Tibial nerve (tissue), 4 donors: ENCODE measurements around the gene ZNF837. TPM values are rescaled to one million over a fixed set of nuclear protein-coding genes. Genes with fewer than 3 reads are reported as not detected.

Source experiments
- DNase-seq, 2 donors: peaks; one replicate each; pipeline ENCODE4 v3.0.0-alpha.2; 2019; ENCODE audit warnings: low spot score in 2 of 2
- H3K27ac ChIP-seq, 4 donors: fragments of 200-600 bp; sonication (generic) in 3 of 4; one replicate each; pipeline ENCODE4 v1.5.1; 2017 to 2019; ENCODE audit warnings: mild to moderate bottlenecking in 1 of 4
- H3K27me3 ChIP-seq, 2 donors: fragments of 200-600 bp; sonication (generic) in 1 of 2; one replicate each; pipeline versions ENCODE4 v1.5.1 to v1.6.0; 2017 to 2019
- H3K36me3 ChIP-seq, 3 donors: fragments of 200-600 bp; sonication (generic); one replicate each; pipeline ENCODE4 v1.5.1; 2018 to 2019
- H3K4me1 ChIP-seq, 4 donors: fragments of 200-600 bp; sonication (generic) in 3 of 4; one replicate each; pipeline ENCODE4 v1.5.1; 2017 to 2019
- H3K4me3 ChIP-seq, 4 donors: fragments of 200-600 bp; sonication (generic) in 3 of 4; one replicate each; pipeline ENCODE4 v1.5.1; 2017 to 2019; ENCODE audit warnings: mild to moderate bottlenecking in 1 of 4, moderate library complexity in 1 of 4
- H3K9me3 ChIP-seq, 4 donors: fragments of 200-600 bp; sonication (generic) in 3 of 4; one replicate each; pipeline ENCODE4 v1.5.1; 2017 to 2019
- EP300 ChIP-seq, 2 donors: sonication (generic); formaldehyde crosslinking; IDR thresholded peaks; one replicate each; pipeline ENCODE4 v1.6.1; 2017; ENCODE audit warnings: antibody characterized with exemption in 2 of 2, mild to moderate bottlenecking in 1 of 2
- POLR2A ChIP-seq, 2 donors: fragments of 450-650 bp; IDR thresholded peaks; one replicate each; pipeline ENCODE4 v1.6.1; 2017; ENCODE audit warnings: antibody characterized with exemption in 2 of 2, mild to moderate bottlenecking in 2 of 2, moderate library complexity in 2 of 2
- WGBS, 2 donors: methylation state at CpG; one replicate each; pipeline ENCODE4 v1.1.5; 2018; 5-methylcytosine and 5-hydroxymethylcytosine counted together
- total RNA-seq, 4 donors: library from RNA; depleted of rRNA; stranded (reverse); fragments of >200 nt; gene quantifications; one replicate each; pipeline ENCODE4 v1.1.0, GENCODE V29; 2016
- TF ChIP-seq, protein P1 (sequence below), 5 experiments: fragments of 200-600 bp in 3 of 5; fragments of 450-650 bp in 2 of 5; sonication (generic) in 3 of 5; IDR thresholded peaks; one replicate each; pipeline ENCODE4 v1.5.1; 2016 to 2019; ENCODE audit warnings: antibody characterized with exemption in 5 of 5, mild to moderate bottlenecking in 3 of 5, moderate library complexity in 2 of 5

Gene ZNF837
- total RNA-seq: 1 to 10 TPM; 1.3 to 6.9 (median 2.6) TPM

DNA sequence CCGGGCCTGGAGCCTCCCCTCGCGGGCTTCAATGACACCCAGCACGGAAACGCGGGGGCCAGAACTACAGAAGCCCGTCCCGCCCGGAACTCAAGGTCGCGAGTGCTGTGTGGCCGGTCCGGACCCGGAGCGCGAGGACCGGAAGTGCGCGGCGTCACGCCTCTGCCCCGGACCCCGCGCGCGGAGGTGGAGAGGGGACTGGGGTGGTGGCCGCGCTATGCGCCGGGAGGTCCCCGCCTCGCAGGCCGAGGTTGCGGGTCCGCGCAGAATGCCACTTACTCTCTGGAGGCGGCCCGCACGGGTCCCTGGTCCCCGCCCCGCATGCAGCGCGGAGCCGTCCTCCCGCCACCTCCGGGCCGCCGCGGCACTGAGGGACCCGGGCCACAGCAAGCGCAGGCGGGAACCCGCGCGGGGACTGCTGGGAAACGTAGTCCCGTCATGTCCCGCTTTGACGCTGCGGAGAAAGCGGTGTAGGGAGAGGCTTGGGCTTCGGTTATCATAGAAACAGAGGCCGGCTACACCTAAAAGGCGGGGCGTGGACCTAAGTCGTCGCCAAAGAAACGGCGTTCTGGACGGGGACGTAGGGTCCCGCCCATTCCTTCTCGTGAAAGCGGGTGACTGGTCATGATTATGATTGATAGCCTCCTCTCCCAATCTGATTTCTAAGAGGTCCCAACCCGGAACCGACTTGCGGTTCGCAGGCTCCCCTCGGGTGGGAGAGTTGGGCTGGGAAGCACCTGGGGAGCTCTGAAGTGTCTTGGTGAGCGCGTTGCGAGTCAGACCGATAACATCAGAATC lies at the start of gene ZNF837:
Gene ZNF837, minus strand, starts transcription at position 369 of the 798 bp plus-strand sequence. CDS start 11,698 bp downstream, outside the sequence.
- peak; percentile 96 to 97 for DNase-seq
- peak within 1 kb of the TSS; percentile 83 to 96 (median 94) for H3K27ac ChIP-seq
- peak within 1 kb of the TSS; percentile 46 to 93 (median 79) for H3K4me3 ChIP-seq
- H3K36me3 ChIP-seq: no peaks in the 10 kb centered on the region
- peaks cover 0 to 43% (median 26%) of the 10 kb centered on the region in 4 donors for H3K4me1 ChIP-seq
- no peaks in the 10 kb centered on the region for H3K27me3 ChIP-seq
- 0 to 1% methylated on average over 24 to 66 of the region's 83 CpGs for WGBS, 2 donors
- TF ChIP-seq, protein P1, sequence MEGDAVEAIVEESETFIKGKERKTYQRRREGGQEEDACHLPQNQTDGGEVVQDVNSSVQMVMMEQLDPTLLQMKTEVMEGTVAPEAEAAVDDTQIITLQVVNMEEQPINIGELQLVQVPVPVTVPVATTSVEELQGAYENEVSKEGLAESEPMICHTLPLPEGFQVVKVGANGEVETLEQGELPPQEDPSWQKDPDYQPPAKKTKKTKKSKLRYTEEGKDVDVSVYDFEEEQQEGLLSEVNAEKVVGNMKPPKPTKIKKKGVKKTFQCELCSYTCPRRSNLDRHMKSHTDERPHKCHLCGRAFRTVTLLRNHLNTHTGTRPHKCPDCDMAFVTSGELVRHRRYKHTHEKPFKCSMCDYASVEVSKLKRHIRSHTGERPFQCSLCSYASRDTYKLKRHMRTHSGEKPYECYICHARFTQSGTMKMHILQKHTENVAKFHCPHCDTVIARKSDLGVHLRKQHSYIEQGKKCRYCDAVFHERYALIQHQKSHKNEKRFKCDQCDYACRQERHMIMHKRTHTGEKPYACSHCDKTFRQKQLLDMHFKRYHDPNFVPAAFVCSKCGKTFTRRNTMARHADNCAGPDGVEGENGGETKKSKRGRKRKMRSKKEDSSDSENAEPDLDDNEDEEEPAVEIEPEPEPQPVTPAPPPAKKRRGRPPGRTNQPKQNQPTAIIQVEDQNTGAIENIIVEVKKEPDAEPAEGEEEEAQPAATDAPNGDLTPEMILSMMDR (IDR thresholded peaks at IDR 0.05): peak in 2 of 5 experiments; percentile 55 to 75
- TF ChIP-seq EP300 (IDR thresholded peaks at IDR 0.05): peak; percentile 26 to 90
- peak; percentile 77 to 85 for TF ChIP-seq POLR2A (IDR thresholded peaks at IDR 0.05)
- H3K9me3 ChIP-seq: no peaks in the 10 kb centered on the region

DNA sequence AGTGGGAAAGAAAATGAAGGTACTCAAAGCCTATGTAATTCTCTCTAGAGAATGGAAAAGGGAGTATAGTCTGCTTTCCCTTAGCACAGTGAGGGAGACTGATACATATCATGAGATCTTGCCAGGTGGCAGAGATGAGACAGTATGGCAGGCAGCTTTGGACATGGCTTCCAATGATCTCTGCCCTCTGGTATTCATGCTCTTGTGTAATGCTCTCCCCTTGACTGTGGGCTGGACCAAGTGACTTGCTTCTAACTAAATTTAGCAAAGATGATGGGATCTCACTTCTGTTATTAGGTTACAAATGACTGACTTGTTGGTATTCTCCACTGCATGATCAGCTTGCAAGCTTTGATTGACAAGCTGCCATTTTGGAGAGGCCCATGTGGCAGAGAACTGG lies 48.9 kb upstream of the ZNF837 start:
- no peak overlapping the region for H3K4me3 ChIP-seq
- H3K27me3 ChIP-seq: no peaks in the 10 kb centered on the region
- DNase-seq: no peak
- H3K9me3 ChIP-seq: peaks cover 17 to 99% (median 46%) of the 10 kb centered on the region in 4 donors
- no peaks in the 10 kb centered on the region for H3K4me1 ChIP-seq
- TF ChIP-seq EP300 (IDR thresholded peaks at IDR 0.05): no peak
- no peak overlapping the region for H3K27ac ChIP-seq
- peaks cover 4 to 90% (median 16%) of the 10 kb centered on the region in 3 donors for H3K36me3 ChIP-seq

DNA sequence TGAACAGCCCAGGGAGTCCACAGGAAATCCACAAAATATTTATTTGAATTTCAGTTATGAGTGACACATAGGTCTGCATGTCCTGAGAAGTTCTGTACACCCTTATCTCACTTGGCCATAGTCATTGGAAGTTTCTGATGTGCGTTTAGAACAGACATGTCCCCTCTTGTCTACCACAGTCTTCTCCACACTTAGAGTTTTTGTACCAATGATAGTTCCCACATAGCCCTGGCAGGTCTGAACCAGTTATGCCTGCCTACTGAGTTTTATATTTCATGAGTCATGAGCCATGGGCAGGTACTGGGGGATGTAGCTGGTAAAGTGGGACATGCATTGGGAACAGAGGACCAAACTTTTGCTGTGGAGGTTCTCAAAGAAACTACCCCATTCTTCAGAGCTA lies 47.8 kb upstream of the ZNF837 start:
- 73 to 78% methylated on average over 1 of the region's 1 CpG for WGBS, 2 donors
- Histone ChIP-seq H3K9me3 (peaks cover 11 to 92% (median 35%) of the 10 kb centered on the region in 4 donors), H3K4me3 (no peak overlapping the region), H3K4me1 (no peaks in the 10 kb centered on the region), H3K27ac (no peak overlapping the region), H3K27me3 (no peaks in the 10 kb centered on the region), H3K36me3 (peaks cover 0 to 82% (median 5%) of the 10 kb centered on the region in 3 donors)
- no peak for TF ChIP-seq EP300 (IDR thresholded peaks at IDR 0.05)
- TF ChIP-seq, protein P1 (IDR thresholded peaks at IDR 0.05): no peak
- TF ChIP-seq POLR2A (IDR thresholded peaks at IDR 0.05): no peak
- DNase-seq: no peak

DNA sequence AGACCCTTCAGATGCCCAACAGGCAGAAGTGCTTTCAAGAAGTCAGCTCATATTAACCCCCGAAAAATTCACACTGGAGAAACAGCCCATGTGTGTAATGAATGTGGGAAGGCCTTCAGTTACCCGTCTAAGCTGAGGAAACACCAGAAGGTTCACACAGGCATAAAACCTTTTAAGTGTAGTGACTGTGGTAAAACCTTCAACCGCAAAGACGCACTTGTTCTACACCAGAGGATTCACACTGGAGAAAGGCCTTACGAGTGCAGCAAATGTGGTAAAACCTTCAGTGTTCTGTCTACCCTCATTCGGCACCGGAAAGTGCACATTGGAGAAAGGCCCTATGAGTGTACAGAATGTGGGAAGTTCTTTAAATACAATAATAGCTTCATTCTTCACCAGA lies 36.2 kb upstream of the ZNF837 start:
- no peak for TF ChIP-seq EP300 (IDR thresholded peaks at IDR 0.05)
- TF ChIP-seq POLR2A (IDR thresholded peaks at IDR 0.05): no peak
- TF ChIP-seq, protein P1 (IDR thresholded peaks at IDR 0.05): no peak
- WGBS, 2 donors: 95 to 96% methylated on average over 7 of the region's 7 CpGs
- Histone ChIP-seq H3K36me3 (peaks cover 17 to 98% (median 26%) of the 10 kb centered on the region in 3 donors), H3K4me3 (no peak overlapping the region), H3K27ac (no peak overlapping the region), H3K4me1 (no peaks in the 10 kb centered on the region), H3K27me3 (no peaks in the 10 kb centered on the region), H3K9me3 (peaks cover 0 to 56% (median 0%) of the 10 kb centered on the region in 4 donors)
- no peak for DNase-seq

DNA sequence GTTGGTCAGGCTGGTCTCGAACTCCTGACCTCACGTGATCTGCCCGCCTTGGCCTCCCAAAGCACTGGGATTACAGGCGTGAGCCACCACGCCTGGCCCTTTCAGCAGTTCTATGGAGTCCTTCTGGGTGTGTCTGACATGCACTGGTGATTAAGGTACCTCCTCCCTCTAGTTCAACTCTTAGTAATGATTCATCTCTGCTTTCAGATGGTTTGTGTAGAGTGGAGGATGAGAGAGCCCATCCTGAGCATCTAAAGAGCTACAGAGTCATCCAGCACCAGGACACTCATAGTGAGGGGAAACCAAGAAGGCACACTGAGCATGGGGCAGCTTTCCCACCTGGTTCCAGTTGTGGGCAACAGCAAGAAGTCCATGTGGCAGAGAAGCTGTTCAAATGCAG lies 35.8 kb upstream of the ZNF837 start:
- H3K4me1 ChIP-seq: no peaks in the 10 kb centered on the region
- TF ChIP-seq, protein P1 (IDR thresholded peaks at IDR 0.05): no peak
- TF ChIP-seq POLR2A (IDR thresholded peaks at IDR 0.05) (no peak), EP300 (IDR thresholded peaks at IDR 0.05) (no peak)
- no peak overlapping the region for H3K27ac ChIP-seq
- H3K36me3 ChIP-seq: peaks cover 17 to 95% (median 26%) of the 10 kb centered on the region in 3 donors
- WGBS, 2 donors: 98 to 99% methylated on average over 5 of the region's 5 CpGs
- no peak for DNase-seq
- H3K9me3 ChIP-seq: peaks cover 0 to 52% (median 0%) of the 10 kb centered on the region in 4 donors
- no peaks in the 10 kb centered on the region for H3K27me3 ChIP-seq
- H3K4me3 ChIP-seq: no peak overlapping the region
